NCI-H526 (cell line): ENCODE results near the gene MAPK11.

Source experiments
- DNase-seq, 2 experiments: peaks; one replicate each; lab custom pipeline; 2025; lab: John Stamatoyannopoulos, UW

The MAPK11 gene

GRCh38 chr22:50307890-50308596, 37.9 kb upstream of the MAPK11 start:
- no peak for DNase-seq

- peak in 1 of 2 experiments; percentile 87 for DNase-seq
Observed at GRCh38 chr22:50306753-50307749, 36.9 kb upstream of the MAPK11 start, which contains the start of gene PLXNB2. Gene PLXNB2 (minus strand): TSS chr22:50307646. CDS start chr22:50290584, 17,062 bp downstream.

GRCh38 chr22:50305923-50306566, 35.9 kb upstream of the MAPK11 start:
- DNase-seq: peak; percentile 62 to 84

GRCh38 chr22:50305393-50305922, 35.3 kb upstream of the MAPK11 start:
- DNase-seq: no peak

GRCh38 chr22:50304528-50305392, 34.6 kb upstream of the MAPK11 start:
- no peak for DNase-seq

GRCh38 chr22:50303848-50304527, 33.8 kb upstream of the MAPK11 start:
- DNase-seq: no peak

GRCh38 chr22:50303515-50303847, 33.3 kb upstream of the MAPK11 start:
- DNase-seq: no peak

- DNase-seq: no peak
Observed at GRCh38 chr22:50302564-50302963, 32.4 kb upstream of the MAPK11 start.

- DNase-seq: no peak
Observed at GRCh38 chr22:50302041-50302541, 31.9 kb upstream of the MAPK11 start.

GRCh38 chr22:50301581-50301991, 31.4 kb upstream of the MAPK11 start:
- no peak for DNase-seq

- DNase-seq: no peak
Observed at GRCh38 chr22:50300620-50301257, 30.6 kb upstream of the MAPK11 start.

- DNase-seq: peak in 1 of 2 experiments; percentile 53
Observed at GRCh38 chr22:50299785-50300619, 29.8 kb upstream of the MAPK11 start.

GRCh38 chr22:50298937-50299784, 29.0 kb upstream of the MAPK11 start:
- peak in 1 of 2 experiments; percentile 58 for DNase-seq

GRCh38 chr22:50298266-50298637, 28.1 kb upstream of the MAPK11 start:
- DNase-seq: no peak

GRCh38 chr22:50297510-50298265, 27.5 kb upstream of the MAPK11 start:
- DNase-seq: no peak

GRCh38 chr22:50296658-50297490, 26.7 kb upstream of the MAPK11 start:
- no peak for DNase-seq
